ENCODE results near the gene EIF1AD.

DNA sequence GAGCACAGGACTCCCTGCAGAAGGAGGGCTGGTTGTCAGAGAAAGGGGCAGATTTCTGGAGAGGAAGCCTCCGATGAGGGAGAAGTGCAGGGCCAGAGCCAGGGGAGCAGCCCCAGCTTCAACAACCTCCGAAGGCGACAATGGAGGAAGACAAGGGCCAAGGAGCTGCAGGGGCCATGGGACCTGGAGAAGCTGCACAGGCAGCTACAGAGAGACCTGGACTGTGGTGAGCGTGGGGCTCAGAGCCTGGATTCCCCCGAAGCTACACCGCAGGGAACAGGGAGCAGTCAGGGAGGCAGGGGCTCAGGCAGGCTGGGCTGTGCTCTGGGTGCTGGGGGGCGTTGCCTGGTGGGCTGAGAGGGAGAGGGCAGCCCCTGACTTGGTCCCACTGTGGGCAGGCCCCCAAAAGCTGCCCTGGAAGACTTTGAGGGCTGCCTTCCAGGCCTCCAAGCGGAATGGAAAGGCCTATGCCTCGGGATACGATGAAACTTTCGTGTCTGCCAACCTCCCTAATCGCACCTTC lies 54.3 kb downstream of the EIF1AD start:
- TF ChIP-seq POLR2AphosphoS5 (IDR thresholded peaks at IDR 0.05) (no peak), POLR2A (IDR thresholded peaks at IDR 0.05) (no peak)
- TF ChIP-seq, protein P1, sequence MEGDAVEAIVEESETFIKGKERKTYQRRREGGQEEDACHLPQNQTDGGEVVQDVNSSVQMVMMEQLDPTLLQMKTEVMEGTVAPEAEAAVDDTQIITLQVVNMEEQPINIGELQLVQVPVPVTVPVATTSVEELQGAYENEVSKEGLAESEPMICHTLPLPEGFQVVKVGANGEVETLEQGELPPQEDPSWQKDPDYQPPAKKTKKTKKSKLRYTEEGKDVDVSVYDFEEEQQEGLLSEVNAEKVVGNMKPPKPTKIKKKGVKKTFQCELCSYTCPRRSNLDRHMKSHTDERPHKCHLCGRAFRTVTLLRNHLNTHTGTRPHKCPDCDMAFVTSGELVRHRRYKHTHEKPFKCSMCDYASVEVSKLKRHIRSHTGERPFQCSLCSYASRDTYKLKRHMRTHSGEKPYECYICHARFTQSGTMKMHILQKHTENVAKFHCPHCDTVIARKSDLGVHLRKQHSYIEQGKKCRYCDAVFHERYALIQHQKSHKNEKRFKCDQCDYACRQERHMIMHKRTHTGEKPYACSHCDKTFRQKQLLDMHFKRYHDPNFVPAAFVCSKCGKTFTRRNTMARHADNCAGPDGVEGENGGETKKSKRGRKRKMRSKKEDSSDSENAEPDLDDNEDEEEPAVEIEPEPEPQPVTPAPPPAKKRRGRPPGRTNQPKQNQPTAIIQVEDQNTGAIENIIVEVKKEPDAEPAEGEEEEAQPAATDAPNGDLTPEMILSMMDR (IDR thresholded peaks at IDR 0.05) = no peak

All from breast epithelium (tissue), 3 donors.